Activated B cell treated with CpG ODN at 0.5 μM for 24 hours (primary cell): ENCODE measurements around the gene TBC1D9. TPM values are rescaled to one million over a fixed set of nuclear protein-coding genes. Genes with fewer than 3 reads are reported as not detected.
A peak's percentile ranks its signal among the peaks of the same experiment; 100 is the strongest.

Source experiments
- ATAC-seq: fragments of 200-7000 bp; cut with Tn5 transposase; one replicate; pipeline ENCODE4 v1.10.0; 2021; ENCODE audit warnings: low read depth, mild to moderate bottlenecking, moderate library complexity
- CTCF ChIA-PET: fragments of 350-600 bp; sonication (Branson Sonifier 250); formaldehyde crosslinking; loops from one replicate; lab custom pipeline; 2021; ENCODE audit warnings: antibody characterized with exemption; lab: Charles Lee
- POLR2A ChIA-PET: fragments of 350-600 bp; sonication (Branson Sonifier 250); formaldehyde crosslinking; loops from one replicate; lab custom pipeline; 2021; ENCODE audit warnings: antibody characterized with exemption; lab: Charles Lee
- DNase-seq: peaks from one replicate; pipeline ENCODE4 v3.0.0; 2022
- H3K27ac Mint-ChIP-seq: one replicate; pipeline ENCODE4 v1.8.0; 2020; ENCODE audit warnings: mixed read lengths
- H3K27me3 Mint-ChIP-seq: one replicate; pipeline ENCODE4 v1.8.0; 2021; ENCODE audit warnings: mixed read lengths
- H3K36me3 Mint-ChIP-seq: one replicate; pipeline ENCODE4 v1.8.0; 2021; ENCODE audit warnings: low read depth, mixed read lengths
- H3K4me1 Mint-ChIP-seq: one replicate; pipeline ENCODE4 v1.8.0; 2021; ENCODE audit warnings: mixed read lengths
- H3K4me3 Mint-ChIP-seq: one replicate; pipeline ENCODE4 v1.8.0; 2020; ENCODE audit warnings: mild to moderate bottlenecking, mixed read lengths
- H3K9me3 Mint-ChIP-seq: one replicate; pipeline ENCODE4 v1.8.0; 2020; ENCODE audit warnings: mixed read lengths
- CTCF ChIP-seq: fragments of 200-600 bp; IDR thresholded peaks from one replicate; pipeline ENCODE4 v1.8.0; 2022; ENCODE audit warnings: antibody characterized with exemption, mild to moderate bottlenecking
- intact Hi-C: fragments of 100-400 bp; cut with micrococcal nuclease; formaldehyde crosslinking; loops from one replicate; pipeline ENCODE4 v1.15.1; 2024
- total RNA-seq: library from RNA; stranded (reverse); gene quantifications from 2 replicates; pipeline ENCODE4 v1.2.3, GENCODE V29; 2022

TBC1D9 gene
- total RNA-seq, 1 donor from 2014 or later, result 46.0 TPM

GRCh38 chr4:140703463-140703862, 52.7 kb downstream of the TBC1D9 start:
- H3K4me1 Mint-ChIP-seq, result peaks cover 53% of the 10 kb centered on the region

DNA sequence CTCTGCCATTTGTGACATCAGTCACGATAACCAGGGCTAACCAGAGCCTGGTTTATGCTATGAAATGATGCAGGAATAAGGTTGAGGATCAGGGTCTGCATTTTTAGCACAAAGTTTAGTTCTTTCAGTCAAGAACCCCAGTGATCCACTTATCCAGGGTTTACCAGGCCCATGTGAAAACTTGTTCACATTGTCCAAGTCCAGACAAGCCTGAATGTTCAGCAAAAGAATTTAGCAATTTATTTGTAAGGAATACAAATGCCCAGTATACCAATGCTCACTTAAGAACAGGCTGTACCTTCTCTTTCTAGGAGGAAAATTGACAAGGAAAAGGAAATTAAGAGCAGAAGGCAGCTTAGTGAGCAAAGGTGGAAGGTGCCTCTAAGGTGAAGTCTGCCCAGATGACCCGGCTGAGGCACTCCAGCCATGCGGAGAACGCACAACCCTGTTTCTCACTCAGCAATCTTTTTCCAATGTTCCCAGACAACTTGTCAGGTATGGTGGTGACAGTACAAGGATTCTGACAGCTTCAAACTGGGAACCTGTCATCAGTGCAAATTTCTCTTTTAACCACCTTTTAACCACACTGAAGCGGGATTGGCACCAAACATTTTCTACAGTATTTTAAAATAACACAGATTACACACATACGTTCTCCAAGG, 54.0 kb downstream of the TBC1D9 start:
- DNase-seq (no peak), ATAC-seq (no peak)
- Mint-ChIP-seq H3K4me1 (peaks cover 53% of the 10 kb centered on the region), H3K27ac (peak overlapping the region; percentile 21), H3K36me3 (peaks cover 48% of the 10 kb centered on the region), H3K4me3 (no peak overlapping the region), H3K9me3 (no peaks in the 10 kb centered on the region), H3K27me3 (no peaks in the 10 kb centered on the region)
- CTCF ChIA-PET, result interaction anchor here (1.2 kb wide), 1 partner anchor 149 kb away, joined by 4 read pairs; no protein-coding TSS in a partner anchor
- POLR2A ChIA-PET, result no interaction called here
- intact Hi-C loops, result no loop called here
- no peak for TF ChIP-seq CTCF

More at GRCh38 chr4:140703463-140703862, 52.7 kb downstream of the TBC1D9 start:
- no peak for DNase-seq
- CTCF ChIA-PET, result no interaction called here
- POLR2A ChIA-PET, result no interaction called here
- no peak for TF ChIP-seq CTCF
- no peaks in the 10 kb centered on the region for H3K9me3 Mint-ChIP-seq
- intact Hi-C loops, result no loop called here
- no peak for ATAC-seq
- H3K4me3 Mint-ChIP-seq, result no peak overlapping the region
- peaks cover 40% of the 10 kb centered on the region for H3K36me3 Mint-ChIP-seq
- peak overlapping the region; percentile 44 for H3K27ac Mint-ChIP-seq
- H3K27me3 Mint-ChIP-seq, result no peaks in the 10 kb centered on the region

DNA sequence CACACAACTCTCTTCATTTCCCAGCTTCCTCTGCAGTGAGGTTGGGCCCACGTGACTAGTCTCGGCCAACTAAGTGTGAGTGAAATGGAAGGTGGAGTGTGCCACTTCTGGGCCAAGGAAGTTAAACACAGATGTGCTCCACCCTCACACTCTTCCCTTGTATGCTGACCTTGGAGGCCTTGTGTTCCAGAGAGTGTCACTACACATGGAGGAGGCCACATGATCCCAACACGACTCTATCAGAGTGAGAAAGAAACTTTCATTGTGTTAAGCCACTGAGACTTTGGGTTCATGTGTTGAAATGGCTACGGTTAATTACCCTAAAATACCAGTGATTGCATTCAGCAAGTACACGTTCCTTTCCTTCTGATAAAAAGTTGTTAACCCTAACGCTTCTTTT, 55.1 kb downstream of the TBC1D9 start:
- Mint-ChIP-seq H3K4me3 (no peak overlapping the region), H3K27me3 (no peaks in the 10 kb centered on the region), H3K4me1 (peaks cover 50% of the 10 kb centered on the region), H3K36me3 (peaks cover 50% of the 10 kb centered on the region), H3K9me3 (no peaks in the 10 kb centered on the region), H3K27ac (no peak overlapping the region)
- ATAC-seq (no peak), DNase-seq (no peak)
- ChIA-PET CTCF (interaction anchor here (1.2 kb wide), 1 partner anchor 150 kb away, joined by 4 read pairs; no protein-coding TSS in a partner anchor), POLR2A (interaction anchor here (1.2 kb wide), 1 partner anchor 17 kb away, joined by 3 read pairs; no protein-coding TSS in a partner anchor)
- intact Hi-C loops, result no loop called here
- TF ChIP-seq CTCF, result no peak

- ATAC-seq (no peak), DNase-seq (no peak)
- TF ChIP-seq CTCF, result no peak
- Mint-ChIP-seq H3K4me1 (peaks cover 32% of the 10 kb centered on the region), H3K9me3 (no peaks in the 10 kb centered on the region), H3K27ac (peak overlapping the region; percentile 54), H3K36me3 (peaks cover 66% of the 10 kb centered on the region), H3K27me3 (no peaks in the 10 kb centered on the region), H3K4me3 (no peak overlapping the region)
- ChIA-PET POLR2A (no interaction called here), CTCF (no interaction called here)
- intact Hi-C loops, result loop anchor here (2.0 kb wide), 1 partner anchor 17 kb away; no protein-coding TSS in a partner anchor
Measured at GRCh38 chr4:140697709-140698560, 58.2 kb downstream of the TBC1D9 start.

DNA sequence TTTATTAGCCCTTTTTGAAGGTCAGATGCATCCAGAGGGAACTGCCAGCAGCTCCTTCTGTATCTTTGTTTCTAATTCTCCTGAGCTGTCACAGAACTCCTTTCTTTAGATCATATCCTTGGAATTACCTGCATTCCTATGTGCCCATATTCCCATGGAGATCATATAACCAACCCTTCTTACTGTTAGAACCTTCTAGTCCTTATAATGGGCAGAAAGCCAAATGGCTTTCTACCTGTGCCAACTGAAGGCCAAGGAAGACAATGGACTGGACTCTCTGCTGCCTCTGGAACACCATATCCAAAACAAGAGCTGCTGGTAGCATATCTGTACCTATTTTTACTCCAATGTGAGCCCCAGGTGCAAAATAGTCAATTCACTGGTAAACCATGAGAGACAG, 60.7 kb downstream of the TBC1D9 start:
- peak overlapping the region; percentile 8 for H3K27ac Mint-ChIP-seq
- no peaks in the 10 kb centered on the region for H3K27me3 Mint-ChIP-seq
- no peak overlapping the region for H3K4me3 Mint-ChIP-seq
- peaks cover 69% of the 10 kb centered on the region for H3K36me3 Mint-ChIP-seq
- ATAC-seq, result no peak
- no peak for DNase-seq
- intact Hi-C loops, result no loop called here
- no peaks in the 10 kb centered on the region for H3K9me3 Mint-ChIP-seq
- POLR2A ChIA-PET, result interaction anchor here (0.5 kb wide), 1 partner anchor 14 kb away, joined by 3 read pairs; no protein-coding TSS in a partner anchor
- CTCF ChIA-PET, result no interaction called here
- H3K4me1 Mint-ChIP-seq, result peaks cover 47% of the 10 kb centered on the region
- TF ChIP-seq CTCF, result no peak
